Stomach (tissue), 4 donors: ENCODE measurements around the gene TNFRSF8.

Source experiments
- CTCF ChIP-seq, 7 experiments: fragments of 450-650 bp in 4 of 7; fragments of 200-600 bp in 3 of 7; sonication (generic) in 3 of 7; IDR thresholded peaks; one replicate each; pipeline ENCODE4 v1.5.1; 2016 to 2019; ENCODE audit warnings: antibody characterized with exemption in 7 of 7, control low read depth in 2 of 7, mild to moderate bottlenecking in 1 of 7
- POLR2A ChIP-seq, 4 donors: fragments of 450-650 bp; IDR thresholded peaks; one replicate each; pipeline ENCODE4 v1.6.1; 2016; ENCODE audit warnings: antibody characterized with exemption in 4 of 4, control low read depth in 2 of 4, mild to moderate bottlenecking in 1 of 4, moderate library complexity in 1 of 4

GRCh38 chr1:12051361-12051760, 11.7 kb upstream of the TNFRSF8 start:
- no peak for TF ChIP-seq CTCF (IDR thresholded peaks at IDR 0.05)
- no peak for TF ChIP-seq POLR2A (IDR thresholded peaks at IDR 0.05)
